T-helper 1 cell treated with Interleukin-12 subunit alpha and Interleukin-12 subunit beta and Interleukin-4 antibody, amounts not matched to agents 30 μg/mL and 1 μg/mL, for 36 hours (primary cell): Measurements from ENCODE around the gene CDKAL1.

Experiments
- H3K27ac Mint-ChIP-seq: one replicate; pipeline ENCODE4 v1.8.0; 2021; ENCODE audit warnings: mild to moderate bottlenecking, mixed read lengths
- H3K27me3 Mint-ChIP-seq: one replicate; pipeline ENCODE4 v1.8.0; 2021; ENCODE audit warnings: low read depth, mixed read lengths
- H3K36me3 Mint-ChIP-seq: one replicate; pipeline ENCODE4 v1.8.0; 2021; ENCODE audit warnings: low read depth, mixed read lengths
- H3K4me1 Mint-ChIP-seq: one replicate; pipeline ENCODE4 v1.8.0; 2021; ENCODE audit warnings: low read depth, mixed read lengths
- H3K4me3 Mint-ChIP-seq: one replicate; pipeline ENCODE4 v1.8.0; 2021; ENCODE audit warnings: mild to moderate bottlenecking, moderate library complexity, mixed read lengths
- H3K9me3 Mint-ChIP-seq: one replicate; pipeline ENCODE4 v1.8.0; 2021; ENCODE audit warnings: mixed read lengths

CDKAL1 gene

DNA sequence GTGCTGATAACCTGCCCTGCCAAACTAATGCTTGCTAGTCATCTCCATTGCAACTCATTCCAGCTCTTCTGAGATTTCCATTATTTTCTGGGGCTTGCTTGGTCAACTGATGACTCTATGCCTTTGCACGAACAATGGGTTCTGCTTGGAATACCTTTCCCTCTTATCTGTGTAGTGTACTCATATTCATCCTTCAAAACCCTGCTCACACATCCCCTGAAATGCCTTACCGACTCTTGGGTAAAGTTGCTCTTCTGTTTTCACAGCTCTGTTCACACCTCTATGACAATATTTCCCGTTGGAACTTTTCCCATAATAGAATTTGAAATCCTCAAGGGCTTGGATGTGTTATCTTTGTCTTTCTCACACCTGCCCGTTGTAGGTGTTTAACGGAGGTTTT is 728.2 kb downstream of the CDKAL1 start:
- peaks cover 15% of the 10 kb centered on the region for H3K4me1 Mint-ChIP-seq
- no peaks in the 10 kb centered on the region for H3K36me3 Mint-ChIP-seq
- no peak overlapping the region for H3K27ac Mint-ChIP-seq
- H3K9me3 Mint-ChIP-seq: peaks cover 4% of the 10 kb centered on the region
- no peak overlapping the region for H3K4me3 Mint-ChIP-seq
- no peaks in the 10 kb centered on the region for H3K27me3 Mint-ChIP-seq

DNA sequence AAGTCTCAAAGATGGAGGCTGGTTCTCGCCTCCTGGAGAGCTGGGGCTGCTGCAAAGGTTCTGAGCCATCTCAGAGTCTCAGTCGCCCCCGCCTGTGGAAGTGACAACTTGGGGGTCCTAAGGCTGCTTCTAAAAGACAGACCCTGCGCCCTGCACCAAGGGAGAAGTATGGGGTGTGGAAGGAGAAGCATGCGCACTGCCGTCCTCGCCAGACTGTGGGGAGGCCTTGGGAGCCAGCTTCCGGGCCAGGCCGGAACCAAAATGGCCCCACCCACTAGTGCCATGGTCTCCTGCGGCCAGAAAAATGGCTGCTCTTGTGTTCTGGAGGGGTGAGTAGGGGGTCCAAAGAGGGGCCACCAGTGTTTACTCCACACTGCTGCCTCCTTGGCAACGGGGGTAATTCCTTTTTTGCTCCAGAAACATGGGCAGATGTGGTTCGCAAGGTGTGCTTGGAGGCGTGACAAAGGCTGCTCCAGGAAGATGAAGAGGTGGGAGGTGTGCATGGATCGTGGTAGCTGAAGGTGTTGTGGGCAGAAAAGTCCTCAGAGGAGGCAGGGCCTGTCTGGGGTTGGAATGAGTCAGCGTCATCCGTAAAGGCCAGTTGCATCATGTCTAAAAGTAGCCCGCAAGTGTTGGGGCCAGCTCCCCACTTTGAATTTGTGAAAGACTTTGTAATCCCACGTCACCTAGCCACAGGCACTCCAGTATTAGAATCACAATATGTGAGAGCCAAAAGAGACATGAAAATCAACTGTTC is 729.5 kb downstream of the CDKAL1 start:
- H3K27me3 Mint-ChIP-seq: no peaks in the 10 kb centered on the region

DNA sequence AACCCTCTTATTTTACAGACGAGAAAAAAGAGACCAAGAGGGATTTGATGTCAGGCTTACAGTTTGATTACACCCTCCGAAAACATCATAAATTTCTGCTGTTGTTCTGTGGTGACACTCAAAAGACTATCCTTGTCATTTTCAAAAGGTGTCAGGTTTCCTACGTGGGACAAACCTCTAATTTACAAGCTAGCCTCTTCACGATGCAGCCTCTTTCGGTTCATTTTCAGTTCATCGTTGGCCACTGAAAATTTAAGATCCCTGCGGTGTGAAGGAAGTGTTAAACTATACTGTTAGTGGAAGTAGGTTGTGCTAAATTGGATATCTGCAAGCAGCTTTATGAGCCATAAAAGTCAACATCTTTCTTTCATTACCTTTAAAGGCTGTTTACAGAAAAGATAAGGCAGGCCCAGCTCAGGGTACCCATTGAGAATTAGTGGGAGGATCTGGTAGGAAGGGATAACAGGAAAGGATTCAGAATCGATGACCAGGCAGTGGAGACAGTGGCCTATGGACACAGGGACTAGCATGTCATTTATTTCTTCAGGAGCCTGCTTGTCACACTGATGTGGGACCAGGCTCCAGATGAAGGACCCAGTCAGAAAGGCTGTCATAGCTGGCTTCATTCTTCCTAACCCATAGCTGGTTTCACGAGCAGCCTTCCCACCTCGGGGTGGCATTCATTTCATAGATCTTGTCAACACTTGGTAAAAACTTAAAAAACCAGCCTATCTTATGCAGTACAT is 730.2 kb downstream of the CDKAL1 start:
- Mint-ChIP-seq H3K4me1 (peaks cover 15% of the 10 kb centered on the region), H3K4me3 (no peak overlapping the region), H3K36me3 (no peaks in the 10 kb centered on the region), H3K9me3 (peaks cover 4% of the 10 kb centered on the region), H3K27ac (peak overlapping the region; percentile 22), H3K27me3 (no peaks in the 10 kb centered on the region)

More for the DNA sequence above, 729.5 kb downstream of the CDKAL1 start:
- H3K27ac Mint-ChIP-seq: peak overlapping the region; percentile 22
- peaks cover 15% of the 10 kb centered on the region for H3K4me1 Mint-ChIP-seq
- H3K9me3 Mint-ChIP-seq: peaks cover 4% of the 10 kb centered on the region
- no peak overlapping the region for H3K4me3 Mint-ChIP-seq
- no peaks in the 10 kb centered on the region for H3K36me3 Mint-ChIP-seq

DNA sequence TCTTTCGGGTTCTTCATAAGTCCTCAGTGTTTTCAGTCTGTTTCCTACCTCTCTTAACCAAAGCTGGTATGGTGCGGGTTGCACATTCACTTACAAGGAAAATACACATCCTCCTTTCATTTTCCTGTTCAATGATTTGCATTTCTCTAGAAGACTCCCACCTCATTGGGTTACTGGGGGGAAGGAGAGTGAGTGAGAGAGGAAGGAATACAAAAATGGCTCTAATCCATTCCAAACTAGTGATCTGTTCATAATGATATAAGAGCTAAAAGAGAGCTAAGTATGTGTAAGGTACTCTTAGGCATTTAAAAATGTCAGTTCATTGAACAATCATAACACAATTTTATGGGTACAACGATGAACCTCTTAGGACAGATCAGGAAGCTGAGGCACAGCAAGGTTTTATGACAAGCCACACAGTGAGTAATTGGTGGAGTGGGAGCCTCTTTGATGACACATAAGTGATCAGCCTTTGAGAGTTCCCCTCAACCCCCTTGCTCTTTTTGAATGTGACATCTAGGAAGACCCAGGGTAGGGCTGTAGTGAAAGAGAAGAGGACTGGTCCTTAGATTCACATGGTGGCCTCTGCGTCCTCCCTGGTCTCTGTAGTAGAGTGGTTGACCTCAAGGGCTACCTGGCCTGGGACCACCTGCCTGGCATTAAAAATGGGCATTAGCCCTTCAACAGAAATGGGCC is 730.9 kb downstream of the CDKAL1 start:
- H3K36me3 Mint-ChIP-seq: no peaks in the 10 kb centered on the region
- H3K27ac Mint-ChIP-seq: peak overlapping the region; percentile 21
- no peaks in the 10 kb centered on the region for H3K27me3 Mint-ChIP-seq
- H3K9me3 Mint-ChIP-seq: peaks cover 4% of the 10 kb centered on the region
- H3K4me1 Mint-ChIP-seq: peaks cover 12% of the 10 kb centered on the region
- no peak overlapping the region for H3K4me3 Mint-ChIP-seq

DNA sequence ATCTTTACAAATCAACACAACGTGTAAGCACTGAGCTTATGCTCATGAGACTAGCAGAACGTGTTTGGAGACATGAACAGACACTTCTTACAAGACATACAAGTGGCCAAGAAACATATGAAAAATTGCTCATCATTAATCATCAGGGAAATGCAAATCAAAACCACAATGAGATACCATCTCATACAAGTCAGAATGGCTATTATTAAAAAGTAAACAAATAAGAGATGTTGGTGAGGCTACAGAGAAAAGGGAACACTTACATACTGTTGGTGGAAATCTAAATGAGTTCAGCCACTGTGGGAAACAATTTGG is 731.4 kb downstream of the CDKAL1 start:
- Mint-ChIP-seq H3K36me3 (no peaks in the 10 kb centered on the region), H3K9me3 (peaks cover 4% of the 10 kb centered on the region), H3K4me1 (peaks cover 12% of the 10 kb centered on the region), H3K27me3 (no peaks in the 10 kb centered on the region), H3K4me3 (no peak overlapping the region), H3K27ac (no peak overlapping the region)

DNA sequence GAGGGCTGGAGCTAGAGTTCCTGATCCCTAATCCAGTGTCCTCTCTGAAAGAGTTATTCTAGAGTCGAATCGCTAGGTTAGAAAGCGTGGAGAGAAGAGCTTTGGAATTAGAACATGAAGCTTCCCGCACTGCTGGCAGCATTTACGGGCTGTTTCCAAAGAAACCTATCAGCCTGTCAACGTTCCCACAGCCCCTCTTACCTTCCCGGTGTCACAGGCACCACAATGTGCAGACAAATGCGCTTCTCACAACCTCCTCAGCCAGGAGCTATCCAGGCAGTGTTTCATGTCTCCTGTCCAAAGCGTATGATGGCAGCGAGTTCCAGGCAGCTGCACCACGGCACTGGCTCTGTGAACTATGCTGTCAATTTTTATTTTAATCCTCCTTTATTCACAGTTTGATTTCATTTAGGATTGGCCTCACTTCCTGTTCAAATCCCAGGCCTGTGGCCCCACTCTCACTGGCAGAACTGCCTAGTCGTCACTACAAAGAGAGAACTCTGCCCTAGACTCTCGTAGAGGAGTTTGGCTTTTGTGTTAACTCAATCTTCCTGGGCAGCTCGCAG is 736.5 kb downstream of the CDKAL1 start:
- Mint-ChIP-seq H3K27ac (no peak overlapping the region), H3K4me3 (no peak overlapping the region), H3K4me1 (no peaks in the 10 kb centered on the region), H3K27me3 (no peaks in the 10 kb centered on the region), H3K9me3 (no peaks in the 10 kb centered on the region), H3K36me3 (no peaks in the 10 kb centered on the region)

DNA sequence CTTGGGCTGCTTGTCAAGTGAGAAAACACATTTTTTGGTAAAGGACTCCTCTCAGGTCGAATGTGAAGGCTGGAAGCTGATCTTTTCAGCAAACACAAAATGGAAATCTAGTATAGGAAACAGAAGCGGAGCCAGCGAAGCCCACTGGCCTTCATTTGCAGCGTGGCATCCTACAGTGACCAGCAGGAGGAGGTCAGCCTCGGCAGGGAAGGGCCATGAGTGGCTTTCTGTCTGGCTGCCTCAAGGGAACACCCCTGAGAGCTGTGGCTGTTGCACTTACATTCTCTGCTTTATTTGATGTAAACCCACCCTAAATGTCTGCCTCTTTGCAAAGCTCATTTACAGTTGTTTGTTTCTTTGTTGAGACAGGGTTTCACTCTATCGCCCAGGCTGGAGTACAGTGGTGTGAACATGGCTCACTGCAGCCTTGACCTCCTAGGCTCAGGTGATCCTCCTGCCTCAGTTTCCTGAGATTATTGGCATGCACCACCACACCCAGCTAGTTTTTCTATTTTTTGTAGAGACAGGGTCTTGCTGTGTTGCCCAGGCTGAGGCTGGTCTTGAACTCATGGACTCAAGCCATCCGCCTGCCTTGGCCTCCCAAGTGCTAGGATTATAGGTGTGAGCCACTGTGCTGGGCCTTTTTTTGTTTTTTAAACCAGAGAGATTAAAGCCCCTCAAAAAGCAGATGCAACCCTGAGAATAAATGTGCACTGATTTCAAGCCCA is 737.3 kb downstream of the CDKAL1 start:
- Mint-ChIP-seq H3K9me3 (no peaks in the 10 kb centered on the region), H3K4me3 (no peak overlapping the region), H3K27ac (no peak overlapping the region), H3K36me3 (no peaks in the 10 kb centered on the region), H3K27me3 (no peaks in the 10 kb centered on the region), H3K4me1 (no peaks in the 10 kb centered on the region)

DNA sequence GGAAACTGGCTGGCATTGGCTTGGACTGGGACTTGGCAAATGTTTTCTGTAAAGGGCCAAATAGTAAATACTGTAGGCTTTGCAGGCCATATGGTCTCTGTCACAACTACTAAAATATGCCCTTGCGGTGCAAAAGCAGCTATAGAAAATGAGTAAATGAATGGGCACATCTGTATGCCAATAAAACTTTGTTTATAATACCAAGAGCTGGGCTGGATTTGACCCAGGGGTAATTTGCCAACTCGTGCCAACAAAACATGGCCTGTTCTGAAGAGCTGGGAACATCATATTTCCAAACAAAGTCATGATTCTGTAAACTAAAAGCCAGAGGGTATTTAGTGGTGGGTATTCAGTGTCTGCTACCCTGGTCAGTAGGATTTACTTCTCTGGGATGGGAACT is 739.2 kb downstream of the CDKAL1 start:
- H3K4me3 Mint-ChIP-seq: no peak overlapping the region
- no peak overlapping the region for H3K27ac Mint-ChIP-seq
- H3K9me3 Mint-ChIP-seq: no peaks in the 10 kb centered on the region
- H3K4me1 Mint-ChIP-seq: no peaks in the 10 kb centered on the region
- H3K27me3 Mint-ChIP-seq: no peaks in the 10 kb centered on the region
- H3K36me3 Mint-ChIP-seq: no peaks in the 10 kb centered on the region

DNA sequence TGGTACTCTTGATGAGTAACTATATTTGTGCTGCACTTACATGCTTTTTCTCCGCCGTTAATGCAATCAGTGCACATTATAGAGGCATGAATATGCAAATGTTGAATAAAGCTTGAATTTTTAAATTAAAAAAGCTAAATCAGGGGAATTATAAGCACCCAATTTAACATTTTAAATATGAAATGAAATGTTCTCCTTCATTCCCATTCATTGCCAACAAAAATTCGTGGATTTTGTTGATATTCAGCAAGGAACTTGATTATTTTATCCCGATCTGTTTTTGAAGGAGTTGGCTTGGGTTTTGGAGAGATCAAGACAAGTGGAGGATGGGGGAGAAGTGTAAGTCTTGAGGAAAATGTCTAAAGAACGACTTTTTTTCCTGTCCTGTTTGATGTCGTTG is 740.6 kb downstream of the CDKAL1 start:
- H3K27me3 Mint-ChIP-seq: no peaks in the 10 kb centered on the region
- no peaks in the 10 kb centered on the region for H3K9me3 Mint-ChIP-seq
- H3K4me3 Mint-ChIP-seq: no peak overlapping the region
- H3K4me1 Mint-ChIP-seq: no peaks in the 10 kb centered on the region
- no peak overlapping the region for H3K27ac Mint-ChIP-seq
- no peaks in the 10 kb centered on the region for H3K36me3 Mint-ChIP-seq

DNA sequence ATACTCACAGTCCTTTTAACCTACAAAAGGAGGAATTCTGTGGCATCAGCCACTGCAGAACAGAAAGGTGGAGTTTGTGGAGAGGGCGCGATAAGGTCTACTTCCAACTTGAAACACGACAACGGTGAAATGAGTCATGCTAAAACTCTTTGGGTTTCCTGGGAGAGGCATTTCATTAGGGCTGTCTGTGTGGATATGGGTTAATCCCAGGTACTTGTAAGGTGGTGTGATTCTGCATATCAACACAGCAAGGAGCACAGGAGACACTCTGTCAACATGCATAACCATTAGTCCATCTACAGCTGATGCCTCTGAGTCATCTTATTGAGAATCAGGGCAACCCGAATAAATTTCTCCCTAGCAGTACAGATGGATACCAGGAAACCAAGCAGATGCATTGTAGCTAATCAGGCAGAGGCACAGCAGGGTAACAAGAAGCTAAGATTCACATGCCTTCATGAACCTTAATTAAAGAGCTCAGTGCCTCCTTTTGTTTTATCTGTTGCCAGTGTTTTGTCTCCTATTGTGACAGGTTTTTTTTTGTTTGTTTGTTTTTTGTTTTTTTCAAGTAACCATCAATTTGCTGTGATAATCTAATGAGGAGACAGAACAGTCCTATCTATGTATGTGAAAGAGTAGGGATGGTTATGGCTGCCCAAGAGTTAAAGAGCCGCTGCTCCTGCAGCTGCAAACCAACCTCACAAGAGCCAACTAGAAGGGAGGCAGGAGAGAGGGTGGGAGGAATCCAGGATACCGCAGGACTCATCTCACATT is 743.5 kb downstream of the CDKAL1 start:
- Mint-ChIP-seq H3K4me1 (no peaks in the 10 kb centered on the region), H3K27me3 (no peaks in the 10 kb centered on the region), H3K9me3 (no peaks in the 10 kb centered on the region), H3K36me3 (no peaks in the 10 kb centered on the region), H3K4me3 (no peak overlapping the region), H3K27ac (no peak overlapping the region)

DNA sequence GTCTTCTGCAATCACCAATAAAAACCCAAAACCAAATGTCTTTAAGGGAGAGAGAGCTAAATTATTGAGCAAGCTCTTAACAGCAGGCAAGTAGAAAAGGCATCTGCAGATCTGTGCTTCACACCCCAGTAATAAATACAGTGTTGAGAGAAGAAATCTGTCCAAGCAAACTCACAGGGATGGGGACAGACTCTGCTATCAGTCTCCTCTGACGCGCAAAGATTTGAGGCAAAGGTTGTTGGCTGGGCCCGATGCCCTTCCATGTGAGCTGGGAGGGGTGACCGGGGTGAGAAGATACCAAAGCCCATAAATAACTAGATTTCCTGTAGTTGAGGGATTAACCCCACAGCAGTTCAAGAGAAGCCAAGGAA is 744.1 kb downstream of the CDKAL1 start:
- Mint-ChIP-seq H3K4me3 (no peak overlapping the region), H3K9me3 (no peaks in the 10 kb centered on the region), H3K27me3 (no peaks in the 10 kb centered on the region), H3K36me3 (no peaks in the 10 kb centered on the region), H3K27ac (no peak overlapping the region), H3K4me1 (no peaks in the 10 kb centered on the region)

DNA sequence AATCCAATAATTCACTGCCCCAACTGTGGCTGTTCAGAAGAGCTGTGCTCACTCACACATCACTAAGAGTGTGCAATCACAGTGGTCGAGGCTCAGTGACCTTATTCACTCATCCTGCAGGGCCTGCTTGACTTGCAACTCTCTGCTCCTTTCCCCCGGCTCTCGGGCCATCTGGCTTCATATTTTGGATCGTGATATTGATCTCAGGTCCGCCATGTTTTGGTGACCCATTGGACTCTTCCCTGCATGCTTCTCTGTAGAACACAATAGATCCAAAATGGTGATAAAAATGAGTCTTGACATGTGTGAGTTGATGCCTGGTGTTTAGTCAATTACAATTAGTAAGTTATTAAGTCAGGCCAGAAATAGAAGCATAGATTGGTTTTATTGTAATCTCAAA is 745.4 kb downstream of the CDKAL1 start:
- H3K27me3 Mint-ChIP-seq: no peaks in the 10 kb centered on the region
- no peaks in the 10 kb centered on the region for H3K36me3 Mint-ChIP-seq
- no peak overlapping the region for H3K27ac Mint-ChIP-seq
- H3K4me1 Mint-ChIP-seq: no peaks in the 10 kb centered on the region
- no peak overlapping the region for H3K4me3 Mint-ChIP-seq
- no peaks in the 10 kb centered on the region for H3K9me3 Mint-ChIP-seq

DNA sequence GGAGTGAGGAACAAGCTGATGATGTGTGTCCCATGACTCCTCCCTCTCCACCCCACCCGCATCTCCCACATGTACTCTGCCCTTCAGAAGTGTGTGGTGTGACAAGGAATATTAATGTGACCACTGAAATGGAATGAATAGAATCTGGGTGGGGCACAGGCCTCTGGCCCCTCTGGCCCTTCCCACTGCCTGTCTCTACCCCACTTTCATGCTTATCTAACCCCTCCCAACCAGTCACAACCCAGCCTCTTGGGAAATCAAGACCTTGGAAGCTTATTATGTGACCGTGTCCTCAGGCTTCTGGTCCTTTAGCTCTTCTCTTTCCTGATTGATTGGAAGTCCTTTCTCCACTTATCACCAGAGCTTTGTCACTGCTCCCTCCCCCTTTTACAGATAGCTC is 747.1 kb downstream of the CDKAL1 start:
- no peak overlapping the region for H3K27ac Mint-ChIP-seq
- H3K27me3 Mint-ChIP-seq: no peaks in the 10 kb centered on the region
- H3K36me3 Mint-ChIP-seq: no peaks in the 10 kb centered on the region
- no peaks in the 10 kb centered on the region for H3K9me3 Mint-ChIP-seq
- H3K4me1 Mint-ChIP-seq: no peaks in the 10 kb centered on the region
- H3K4me3 Mint-ChIP-seq: no peak overlapping the region
